Measurements from ENCODE around the gene MGAT3.

DNA sequence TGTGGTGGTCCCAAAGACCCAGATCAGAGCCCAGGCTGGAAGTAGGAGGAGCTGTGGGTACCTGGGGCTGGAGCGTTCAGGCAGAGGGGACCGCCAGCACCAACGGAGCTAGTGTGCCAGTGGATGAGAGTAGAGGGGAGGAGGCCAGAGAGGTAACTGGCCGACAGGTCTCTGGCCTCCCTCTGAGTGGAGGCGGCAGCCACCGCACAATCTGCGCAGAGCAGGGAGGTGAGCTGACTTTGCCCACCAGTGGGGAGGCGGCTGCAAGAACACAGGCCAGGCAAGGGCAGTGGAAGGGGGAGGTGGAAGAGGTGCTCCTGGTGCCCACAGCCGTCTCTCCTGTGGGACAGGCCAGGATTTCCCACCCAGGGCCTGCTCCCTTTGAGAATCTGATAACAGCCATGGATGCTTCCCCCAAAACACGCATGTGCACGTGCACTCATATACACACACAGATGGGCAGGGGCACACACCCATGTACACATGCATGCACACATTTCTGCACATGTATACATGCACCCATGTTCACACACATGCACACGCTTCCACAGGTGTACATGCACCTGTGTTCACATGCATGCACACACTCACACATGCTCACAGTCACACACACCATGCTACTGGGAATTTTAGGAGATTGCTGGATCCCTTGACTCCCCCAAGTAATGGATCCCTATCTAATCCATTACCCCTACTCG is 6.4 kb upstream of the MGAT3 start:
- TF ChIP-seq, protein P1, sequence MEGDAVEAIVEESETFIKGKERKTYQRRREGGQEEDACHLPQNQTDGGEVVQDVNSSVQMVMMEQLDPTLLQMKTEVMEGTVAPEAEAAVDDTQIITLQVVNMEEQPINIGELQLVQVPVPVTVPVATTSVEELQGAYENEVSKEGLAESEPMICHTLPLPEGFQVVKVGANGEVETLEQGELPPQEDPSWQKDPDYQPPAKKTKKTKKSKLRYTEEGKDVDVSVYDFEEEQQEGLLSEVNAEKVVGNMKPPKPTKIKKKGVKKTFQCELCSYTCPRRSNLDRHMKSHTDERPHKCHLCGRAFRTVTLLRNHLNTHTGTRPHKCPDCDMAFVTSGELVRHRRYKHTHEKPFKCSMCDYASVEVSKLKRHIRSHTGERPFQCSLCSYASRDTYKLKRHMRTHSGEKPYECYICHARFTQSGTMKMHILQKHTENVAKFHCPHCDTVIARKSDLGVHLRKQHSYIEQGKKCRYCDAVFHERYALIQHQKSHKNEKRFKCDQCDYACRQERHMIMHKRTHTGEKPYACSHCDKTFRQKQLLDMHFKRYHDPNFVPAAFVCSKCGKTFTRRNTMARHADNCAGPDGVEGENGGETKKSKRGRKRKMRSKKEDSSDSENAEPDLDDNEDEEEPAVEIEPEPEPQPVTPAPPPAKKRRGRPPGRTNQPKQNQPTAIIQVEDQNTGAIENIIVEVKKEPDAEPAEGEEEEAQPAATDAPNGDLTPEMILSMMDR (IDR thresholded peaks at IDR 0.05; ENCODE audit: insufficient read depth, low read length, poor library complexity, severe bottlenecking), result no peak
- TF ChIP-seq EZH2phosphoT487 (conservative IDR thresholded peaks at IDR 0.05; ENCODE audit: low read length), result no peak

All from SU-DHL-6 (cell line).